HepG2 (cell line): ENCODE results near the gene RNF114. TPM values are rescaled to one million over a fixed set of nuclear protein-coding genes. Genes with fewer than 3 reads are reported as not detected.
A peak's percentile ranks its signal among the peaks of the same experiment; 100 is the strongest.

Source experiments
- CHD2 ChIP-seq: IDR thresholded peaks from 2 replicates; pipeline ENCODE4 v1.6.1; 2011; ENCODE audit warnings: low read depth, low read length, improper control_type of control experiment
- CTCF ChIP-seq: sonication (generic); formaldehyde crosslinking; IDR thresholded peaks from 2 replicates; pipeline ENCODE4 v1.5.0; 2020; ENCODE audit warnings: mild to moderate bottlenecking, missing genetic modification reagents, moderate library complexity
- DBP ChIP-seq: sonication (generic); formaldehyde crosslinking; IDR thresholded peaks from 2 replicates; pipeline ENCODE4 v1.4.0; 2020; ENCODE audit warnings: missing genetic modification reagents; ENCODE audit errors: not compliant biosample characterization
- DMTF1 ChIP-seq: sonication (generic); formaldehyde crosslinking; IDR thresholded peaks from 2 replicates; pipeline ENCODE4 v1.4.0; 2020; ENCODE audit warnings: mild to moderate bottlenecking, missing genetic modification reagents
- GLI4 ChIP-seq: sonication (generic); formaldehyde crosslinking; IDR thresholded peaks from 2 replicates; pipeline ENCODE4 v1.5.1; 2020; ENCODE audit warnings: missing genetic modification reagents, mild to moderate bottlenecking, moderate library complexity, borderline replicate concordance
- KLF16 ChIP-seq, 2 experiments: sonication (generic) in 1 of 2; formaldehyde crosslinking in 1 of 2; IDR thresholded peaks; 2 replicates each; pipeline versions ENCODE4 v1.6.1 to v1.8.0; 2016 to 2023; ENCODE audit warnings: missing genetic modification reagents in 2 of 2, missing compliant biosample characterization in 1 of 2
- KMT2B ChIP-seq: IDR thresholded peaks from 2 replicates; pipeline ENCODE4 v1.6.1; 2016; ENCODE audit warnings: missing genetic modification reagents, missing compliant biosample characterization
- MTERF4 ChIP-seq: sonication (generic); formaldehyde crosslinking; IDR thresholded peaks from 2 replicates; pipeline ENCODE4 v1.8.0; 2023; ENCODE audit warnings: mild to moderate bottlenecking, missing genetic modification reagents
- NONO ChIP-seq, 2 experiments: fragments of 450-650 bp in 1 of 2; sonication (generic) in 1 of 2; formaldehyde crosslinking in 1 of 2; IDR thresholded peaks in 1 of 2; conservative IDR thresholded peaks in 1 of 2; 2 replicates each; pipeline versions ENCODE4 v1.6.1 to v1.8.0; 2017 to 2022; ENCODE audit warnings: mild to moderate bottlenecking in 1 of 2, missing genetic modification reagents in 1 of 2, moderate library complexity in 1 of 2
- RFXAP ChIP-seq: sonication (generic); formaldehyde crosslinking; IDR thresholded peaks from 2 replicates; pipeline ENCODE4 v1.4.0; 2020; ENCODE audit warnings: missing genetic modification reagents, borderline replicate concordance
- SNAPC2 ChIP-seq: sonication (generic); formaldehyde crosslinking; IDR thresholded peaks from 2 replicates; pipeline ENCODE4 v1.8.1; 2022; ENCODE audit warnings: mild to moderate bottlenecking, missing genetic modification reagents
- TOE1 ChIP-seq: sonication (generic); formaldehyde crosslinking; IDR thresholded peaks from 2 replicates; pipeline ENCODE4 v1.4.0; 2020; ENCODE audit warnings: mild to moderate bottlenecking, missing genetic modification reagents
- ZNF30 ChIP-seq: sonication (generic); formaldehyde crosslinking; IDR thresholded peaks from 2 replicates; pipeline ENCODE4 v1.5.0; 2020; ENCODE audit warnings: mild to moderate bottlenecking, missing genetic modification reagents
- ZNF383 ChIP-seq: sonication (generic); formaldehyde crosslinking; IDR thresholded peaks from 2 replicates; pipeline ENCODE4 v1.4.0; 2020; ENCODE audit warnings: missing genetic modification reagents, mild to moderate bottlenecking, borderline replicate concordance
- ZNF468 ChIP-seq: sonication (generic); formaldehyde crosslinking; IDR thresholded peaks from 2 replicates; pipeline ENCODE4 v1.8.0; 2022; ENCODE audit warnings: mild to moderate bottlenecking, moderate library complexity, missing genetic modification reagents
- ZSCAN5A ChIP-seq: sonication (generic); formaldehyde crosslinking; IDR thresholded peaks from 2 replicates; pipeline ENCODE4 v1.8.0; 2022; ENCODE audit warnings: mild to moderate bottlenecking, missing genetic modification reagents, borderline replicate concordance
- polyA plus RNA-seq, 8 experiments: library from polyadenylated mRNA; depleted of rRNA in 3 of 8; stranded (reverse) in 7 of 8; unstranded in 1 of 8; fragments of >200 nt; fragmentation: Illumina TruSeq in 4 of 8; extraction: Trizol in 4 of 8; gene quantifications; 2 replicates each; pipeline versions ENCODE4 v1.2.1 to v1.2.3, GENCODE V29; 2011 to 2016; ENCODE audit warnings: low read depth in 4 of 8, missing spikeins in 1 of 8, mixed read lengths in 1 of 8; ENCODE audit not compliant: insufficient read depth in 1 of 8
- total RNA-seq, 5 experiments: library from RNA; depleted of rRNA; stranded (reverse); fragments of >200 nt; fragmentation: Illumina TruSeq; extraction: Trizol; gene quantifications; 2 replicates each; pipeline ENCODE4 v1.2.3, GENCODE V29; 2016; ENCODE audit warnings: low read depth in 1 of 5

RNF114 gene
- total and polyA plus RNA-seq, 2 of the 13 experiments (the other 11 are each of a cell fraction or from before 2014, with no cell fraction given) = 119 to 126 TPM

- no peak for TF ChIP-seq GLI4 (CRISPR knock-in tag)
- no peak; the same call in 1 of the 2 replicates for TF ChIP-seq ZNF30 (CRISPR knock-in tag)
- peak; percentile 58; the same call in 1 of the 2 replicates for TF ChIP-seq TOE1 (CRISPR knock-in tag)
- TF ChIP-seq ZNF468 (CRISPR knock-in tag) = no peak
- peak; percentile 60; the same call in 1 of the 2 replicates for TF ChIP-seq KMT2B
- 0 out of 2 replicates have a peak, but pooled peaks have one; percentile 28 for TF ChIP-seq CHD2
- peak; percentile 59 for TF ChIP-seq DBP (CRISPR knock-in tag)
- no peak; the same call in 1 of the 2 replicates for TF ChIP-seq MTERF4
- no peak for TF ChIP-seq NONO (IDR thresholded peaks at IDR 0.05)
- TF ChIP-seq NONO (CRISPR knock-in tag; conservative IDR thresholded peaks at IDR 0.05) = peak; percentile 96
- no peak for TF ChIP-seq DMTF1 (CRISPR knock-in tag)
- TF ChIP-seq ZNF383 (CRISPR knock-in tag) = no peak
- TF ChIP-seq ZSCAN5A (CRISPR knock-in tag) = no peak
- peak; percentile 90; the same call in 1 of the 2 replicates for TF ChIP-seq RFXAP (CRISPR knock-in tag)
- peak in 1 of 2 experiments; percentile 94; a peak in 2 of 4 replicates for TF ChIP-seq KLF16 (CRISPR knock-in tag; IDR thresholded peaks at IDR 0.05)
- peak; percentile 74; the same call in 1 of the 2 replicates for TF ChIP-seq SNAPC2 (CRISPR knock-in tag)
- peak; percentile 100 for TF ChIP-seq CTCF
These were observed 43.0 kb downstream of the RNF114 start (continued) for GRCh38 chr20:49979030-49979832.
